C4-2B (cell line): Measurements from ENCODE around the gene GLUD1.
"Not testable (repeated sequence)": the region's sequence is repeated elsewhere in the genome, so short reads cannot be mapped to it uniquely, and the experiment has no call there.

Source experiments
- ZFX ChIP-seq: fragments of 450-650 bp; IDR thresholded peaks from 2 replicates; pipeline ENCODE4 v1.6.1; 2017
- TF ChIP-seq, protein P1 (sequence below): fragments of 450-650 bp; conservative IDR thresholded peaks from 2 replicates; pipeline ENCODE4 v1.5.1; 2017; ENCODE audit warnings: mild to moderate bottlenecking

DNA sequence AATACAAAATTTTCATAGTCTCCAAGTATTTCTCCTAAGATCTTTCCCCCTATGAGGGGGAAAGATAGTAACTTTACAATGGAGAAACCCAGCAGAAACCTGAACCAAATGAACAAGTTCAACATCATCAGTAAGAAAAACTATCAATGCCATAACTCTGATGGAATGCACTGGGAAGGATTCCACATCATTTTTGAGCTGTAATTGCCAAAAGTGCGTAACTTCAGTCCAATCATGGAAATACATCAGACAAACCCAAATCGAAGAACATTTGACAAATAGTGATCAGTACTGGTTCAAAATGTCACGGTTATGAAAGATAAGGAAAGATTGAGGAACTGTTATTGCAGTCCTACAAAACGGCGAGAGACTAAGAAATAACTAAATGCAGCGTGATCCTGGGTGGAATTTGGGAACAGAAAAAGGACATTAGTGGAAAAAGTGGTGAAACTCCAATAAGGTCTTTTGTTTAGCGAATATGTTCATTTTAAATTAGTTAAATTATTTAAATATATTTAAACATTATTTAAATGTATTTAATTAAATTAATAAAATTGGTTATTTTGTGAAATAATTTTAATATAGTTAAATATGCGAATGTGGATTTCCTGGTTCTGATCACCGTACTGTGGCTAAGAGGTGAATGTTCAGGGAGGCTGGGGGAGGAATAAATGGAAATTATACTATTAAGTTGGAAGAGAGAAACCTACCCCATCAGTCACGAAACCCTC is 79.5 kb downstream of the GLUD1 start:
- TF ChIP-seq, protein P1, sequence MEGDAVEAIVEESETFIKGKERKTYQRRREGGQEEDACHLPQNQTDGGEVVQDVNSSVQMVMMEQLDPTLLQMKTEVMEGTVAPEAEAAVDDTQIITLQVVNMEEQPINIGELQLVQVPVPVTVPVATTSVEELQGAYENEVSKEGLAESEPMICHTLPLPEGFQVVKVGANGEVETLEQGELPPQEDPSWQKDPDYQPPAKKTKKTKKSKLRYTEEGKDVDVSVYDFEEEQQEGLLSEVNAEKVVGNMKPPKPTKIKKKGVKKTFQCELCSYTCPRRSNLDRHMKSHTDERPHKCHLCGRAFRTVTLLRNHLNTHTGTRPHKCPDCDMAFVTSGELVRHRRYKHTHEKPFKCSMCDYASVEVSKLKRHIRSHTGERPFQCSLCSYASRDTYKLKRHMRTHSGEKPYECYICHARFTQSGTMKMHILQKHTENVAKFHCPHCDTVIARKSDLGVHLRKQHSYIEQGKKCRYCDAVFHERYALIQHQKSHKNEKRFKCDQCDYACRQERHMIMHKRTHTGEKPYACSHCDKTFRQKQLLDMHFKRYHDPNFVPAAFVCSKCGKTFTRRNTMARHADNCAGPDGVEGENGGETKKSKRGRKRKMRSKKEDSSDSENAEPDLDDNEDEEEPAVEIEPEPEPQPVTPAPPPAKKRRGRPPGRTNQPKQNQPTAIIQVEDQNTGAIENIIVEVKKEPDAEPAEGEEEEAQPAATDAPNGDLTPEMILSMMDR: not testable (repeated sequence)
- TF ChIP-seq ZFX: not testable (repeated sequence)
